Activated CD8-positive, alpha-beta memory T cell treated with anti-CD3 and anti-CD28 coated beads for 24 hours (primary cell): Measurements from ENCODE around the gene SLFN14.
"Not testable (repeated sequence)": the region's sequence is repeated elsewhere in the genome, so short reads cannot be mapped to it uniquely, and the experiment has no call there.

ENCODE experiments used
- DNase-seq: peaks from one replicate; pipeline ENCODE4 v3.0.0-alpha.2; 2020

SLFN14 gene

GRCh38 chr17:35519906-35520442, 40.6 kb downstream of the SLFN14 start:
- no peak for DNase-seq

- no peak for DNase-seq
These were observed 41.2 kb downstream of the SLFN14 start for GRCh38 chr17:35519439-35519838.

- DNase-seq: not testable (repeated sequence)
These were observed 42.2 kb downstream of the SLFN14 start for GRCh38 chr17:35518431-35518830.

DNA sequence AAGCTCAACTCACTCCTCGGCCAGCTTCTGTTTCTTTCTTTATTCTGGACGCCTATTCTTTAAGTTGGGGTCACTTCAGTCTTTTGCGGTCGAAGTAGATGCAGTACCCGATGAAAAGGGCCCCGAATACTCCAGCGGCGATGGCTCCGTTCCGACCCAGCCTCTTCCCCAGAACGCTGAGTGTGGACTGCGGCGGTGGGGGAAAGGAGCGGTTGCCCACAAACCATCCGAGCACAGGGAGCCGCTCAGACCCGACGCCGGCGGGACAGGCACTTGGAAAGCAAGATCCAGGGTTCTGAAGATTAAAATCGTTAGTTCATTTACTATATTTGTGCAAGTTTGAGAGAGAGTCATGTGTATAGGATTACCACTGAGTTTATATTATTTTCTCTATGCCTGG, 45.6 kb downstream of the SLFN14 start:
- DNase-seq: no peak

DNA sequence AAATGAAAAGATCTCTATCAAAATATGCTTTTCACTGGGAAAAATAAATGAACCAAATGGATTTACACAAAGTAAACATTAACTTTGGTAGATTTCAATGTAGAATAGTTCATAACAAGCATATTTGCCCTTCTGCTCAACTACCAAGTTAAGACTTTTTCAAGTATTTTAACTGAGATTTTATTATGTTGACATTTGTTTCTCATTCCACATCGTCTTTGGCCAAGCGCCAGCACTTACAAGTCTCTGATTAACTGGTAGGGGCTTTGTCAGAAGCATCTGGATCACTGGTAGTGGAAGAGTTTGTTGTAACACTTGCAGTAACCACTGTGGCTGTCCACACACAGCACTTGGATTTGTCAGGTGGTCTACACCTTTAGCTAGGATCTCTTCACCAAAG, 46.1 kb downstream of the SLFN14 start:
- DNase-seq: no peak
